ENCODE results near the gene CAPN3.

Gene CAPN3

DNA sequence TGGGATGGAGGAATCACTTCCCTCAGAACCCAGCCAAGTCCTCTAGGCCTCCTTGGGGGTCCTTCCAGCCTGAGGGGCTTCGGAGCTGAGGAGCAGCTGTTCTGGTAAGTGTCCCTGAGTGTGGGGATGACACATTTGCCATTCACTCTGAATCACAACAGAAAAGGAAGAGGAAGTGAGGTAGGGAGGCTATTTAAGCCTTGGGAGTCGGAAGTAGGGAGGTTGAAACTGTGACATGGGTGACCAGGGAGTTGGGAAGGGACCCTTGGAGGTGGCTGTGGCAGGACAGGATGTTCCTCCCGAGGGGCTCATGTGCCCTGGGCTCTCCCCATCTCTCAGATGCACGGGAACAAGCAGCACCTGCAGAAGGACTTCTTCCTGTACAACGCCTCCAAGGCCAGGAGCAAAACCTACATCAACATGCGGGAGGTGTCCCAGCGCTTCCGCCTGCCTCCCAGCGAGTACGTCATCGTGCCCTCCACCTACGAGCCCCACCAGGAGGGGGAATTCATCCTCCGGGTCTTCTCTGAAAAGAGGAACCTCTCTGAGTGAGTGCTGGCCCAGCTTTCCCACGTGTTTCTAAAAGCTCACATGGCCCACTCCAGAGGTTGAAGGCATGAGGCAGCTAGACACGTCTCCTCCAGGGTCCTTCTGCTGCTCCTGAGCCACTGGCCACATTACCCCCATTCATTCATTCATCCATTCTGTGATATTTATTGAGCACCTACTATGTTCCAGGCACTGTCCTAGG lies 43.3 kb downstream of the CAPN3 start:
- H3K27me3 ChIP-seq (ENCODE audit: insufficient read depth, poor library complexity, severe bottlenecking), result no peaks in the 10 kb centered on the region
- TF ChIP-seq, protein P1, sequence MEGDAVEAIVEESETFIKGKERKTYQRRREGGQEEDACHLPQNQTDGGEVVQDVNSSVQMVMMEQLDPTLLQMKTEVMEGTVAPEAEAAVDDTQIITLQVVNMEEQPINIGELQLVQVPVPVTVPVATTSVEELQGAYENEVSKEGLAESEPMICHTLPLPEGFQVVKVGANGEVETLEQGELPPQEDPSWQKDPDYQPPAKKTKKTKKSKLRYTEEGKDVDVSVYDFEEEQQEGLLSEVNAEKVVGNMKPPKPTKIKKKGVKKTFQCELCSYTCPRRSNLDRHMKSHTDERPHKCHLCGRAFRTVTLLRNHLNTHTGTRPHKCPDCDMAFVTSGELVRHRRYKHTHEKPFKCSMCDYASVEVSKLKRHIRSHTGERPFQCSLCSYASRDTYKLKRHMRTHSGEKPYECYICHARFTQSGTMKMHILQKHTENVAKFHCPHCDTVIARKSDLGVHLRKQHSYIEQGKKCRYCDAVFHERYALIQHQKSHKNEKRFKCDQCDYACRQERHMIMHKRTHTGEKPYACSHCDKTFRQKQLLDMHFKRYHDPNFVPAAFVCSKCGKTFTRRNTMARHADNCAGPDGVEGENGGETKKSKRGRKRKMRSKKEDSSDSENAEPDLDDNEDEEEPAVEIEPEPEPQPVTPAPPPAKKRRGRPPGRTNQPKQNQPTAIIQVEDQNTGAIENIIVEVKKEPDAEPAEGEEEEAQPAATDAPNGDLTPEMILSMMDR (IDR thresholded peaks at IDR 0.05; ENCODE audit: poor library complexity, severe bottlenecking), result no peak

DNA sequence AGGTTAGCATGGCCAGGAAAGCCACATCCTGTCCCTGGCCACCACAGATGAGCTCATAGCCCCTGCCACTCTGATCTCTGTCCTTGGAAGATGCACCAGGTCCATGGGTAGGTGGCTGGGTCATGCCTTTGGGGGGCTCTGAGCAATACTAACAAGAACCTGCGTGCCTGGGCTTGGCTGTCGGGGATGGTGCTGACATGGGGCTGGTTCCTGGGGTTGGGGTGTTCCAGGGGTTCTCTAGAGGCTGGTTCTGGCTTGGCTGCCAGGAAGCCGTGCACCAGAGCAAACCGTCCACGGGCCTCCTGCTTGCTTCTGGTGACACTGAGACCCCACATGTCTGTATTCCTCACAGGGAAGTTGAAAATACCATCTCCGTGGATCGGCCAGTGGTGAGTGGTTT lies 44.1 kb downstream of the CAPN3 start:
- peak; percentile 61 for DNase-seq (ENCODE audit: low spot score)
- no peak overlapping the region for H3K4me3 ChIP-seq (ENCODE audit: severe bottlenecking)
- H3K27ac ChIP-seq (ENCODE audit: poor library complexity, severe bottlenecking), result no peak overlapping the region

More for the DNA sequence above, 43.3 kb downstream of the CAPN3 start:
- Histone ChIP-seq H3K36me3 (ENCODE audit: low read depth) (no peaks in the 10 kb centered on the region), H3K4me3 (ENCODE audit: severe bottlenecking) (no peak overlapping the region), H3K27ac (ENCODE audit: poor library complexity, severe bottlenecking) (no peak overlapping the region), H3K9me3 (ENCODE audit: severe bottlenecking) (no peaks in the 10 kb centered on the region), H3K4me1 (ENCODE audit: insufficient read depth, poor library complexity, severe bottlenecking) (no peaks in the 10 kb centered on the region)
- DNase-seq (ENCODE audit: low spot score) (no peak), ATAC-seq (ENCODE audit: low read depth) (no peak)

DNA sequence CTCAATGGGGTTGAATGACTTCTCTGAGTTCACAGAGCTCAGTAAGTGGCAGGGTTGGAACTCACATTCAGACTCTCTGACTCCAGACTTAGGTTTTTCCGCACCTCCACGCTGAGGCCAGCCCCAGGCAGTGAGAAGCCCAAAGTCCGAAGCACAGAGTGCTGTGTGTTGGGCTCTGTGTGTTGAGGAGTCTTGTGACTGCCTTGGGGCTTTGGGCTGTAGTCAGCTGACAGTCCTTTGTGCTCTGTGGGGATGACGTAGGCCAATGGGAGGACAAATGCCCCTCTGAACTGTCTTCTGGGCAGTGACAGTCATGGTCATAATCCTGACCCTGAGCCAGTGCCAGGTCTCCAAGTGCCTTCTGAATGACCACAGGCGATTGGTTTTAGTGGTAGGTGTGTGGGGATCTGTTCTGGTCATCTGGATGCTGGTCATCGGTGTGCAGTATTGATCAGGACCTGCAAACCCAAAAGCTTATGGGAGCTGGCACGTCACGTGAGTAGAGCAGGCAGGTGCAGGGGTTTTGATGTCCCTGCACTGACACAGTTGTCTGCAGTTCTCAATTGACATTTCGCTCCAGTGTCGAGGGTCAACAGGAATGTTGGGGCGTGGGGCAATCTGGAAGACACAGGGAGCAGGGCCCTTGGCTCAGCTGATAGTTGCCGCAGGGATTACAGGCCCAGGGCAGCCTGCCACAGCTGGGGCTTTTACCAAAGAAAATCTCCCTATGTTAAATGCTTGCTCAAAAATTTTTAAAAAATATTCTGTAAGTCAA lies 45.3 kb downstream of the CAPN3 start:
- H3K27ac ChIP-seq (ENCODE audit: poor library complexity, severe bottlenecking), result no peak overlapping the region
- TF ChIP-seq, protein P1 (IDR thresholded peaks at IDR 0.05; ENCODE audit: poor library complexity, severe bottlenecking), result no peak
- H3K9me3 ChIP-seq (ENCODE audit: severe bottlenecking), result no peaks in the 10 kb centered on the region
- ATAC-seq (ENCODE audit: low read depth) (no peak), DNase-seq (ENCODE audit: low spot score) (no peak)
- no peaks in the 10 kb centered on the region for H3K4me1 ChIP-seq (ENCODE audit: insufficient read depth, poor library complexity, severe bottlenecking)
- H3K4me3 ChIP-seq (ENCODE audit: severe bottlenecking), result no peak overlapping the region
- H3K27me3 ChIP-seq (ENCODE audit: insufficient read depth, poor library complexity, severe bottlenecking), result no peaks in the 10 kb centered on the region
- H3K36me3 ChIP-seq (ENCODE audit: low read depth), result no peaks in the 10 kb centered on the region

More for the DNA sequence above, 44.1 kb downstream of the CAPN3 start:
- Histone ChIP-seq H3K9me3 (ENCODE audit: severe bottlenecking) (no peaks in the 10 kb centered on the region), H3K36me3 (ENCODE audit: low read depth) (no peaks in the 10 kb centered on the region), H3K4me1 (ENCODE audit: insufficient read depth, poor library complexity, severe bottlenecking) (no peaks in the 10 kb centered on the region), H3K27me3 (ENCODE audit: insufficient read depth, poor library complexity, severe bottlenecking) (no peaks in the 10 kb centered on the region)
- no peak for ATAC-seq (ENCODE audit: low read depth)
- TF ChIP-seq, protein P1 (IDR thresholded peaks at IDR 0.05; ENCODE audit: poor library complexity, severe bottlenecking), result no peak

DNA sequence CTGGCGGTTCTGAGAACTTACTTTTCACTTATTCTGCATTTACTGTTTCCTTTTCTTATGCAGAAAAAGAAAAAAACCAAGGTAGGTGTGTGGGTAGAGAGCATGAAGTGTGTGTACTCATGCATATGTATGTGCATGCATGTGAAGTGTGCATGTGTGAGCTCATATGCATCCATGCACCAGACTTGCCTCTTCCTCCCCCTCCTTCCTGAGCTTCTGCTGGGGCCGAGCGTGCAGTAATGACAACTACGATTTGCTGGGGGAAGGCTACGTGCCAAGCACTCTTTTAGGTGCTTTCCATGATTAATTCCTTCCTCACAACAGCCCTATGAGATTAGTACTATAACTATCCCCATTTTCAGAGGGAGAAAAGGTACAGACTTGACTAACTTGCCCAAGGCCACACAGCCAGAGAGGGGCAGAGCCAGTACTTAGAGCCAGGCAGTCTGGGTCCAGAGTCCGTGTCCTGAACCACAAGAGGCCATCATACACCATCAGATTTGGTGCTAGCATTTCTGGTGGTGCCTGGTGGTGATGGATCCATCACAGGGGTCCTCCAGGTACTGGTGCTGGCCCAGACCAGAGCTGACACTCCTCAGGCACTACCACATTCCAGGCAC lies 46.7 kb downstream of the CAPN3 start:
- no peaks in the 10 kb centered on the region for H3K9me3 ChIP-seq (ENCODE audit: severe bottlenecking)
- no peak overlapping the region for H3K4me3 ChIP-seq (ENCODE audit: severe bottlenecking)
- DNase-seq (ENCODE audit: low spot score) (no peak), ATAC-seq (ENCODE audit: low read depth) (no peak)
- TF ChIP-seq, protein P1 (IDR thresholded peaks at IDR 0.05; ENCODE audit: poor library complexity, severe bottlenecking), result no peak
- no peaks in the 10 kb centered on the region for H3K4me1 ChIP-seq (ENCODE audit: insufficient read depth, poor library complexity, severe bottlenecking)
- no peak overlapping the region for H3K27ac ChIP-seq (ENCODE audit: poor library complexity, severe bottlenecking)
- no peaks in the 10 kb centered on the region for H3K36me3 ChIP-seq (ENCODE audit: low read depth)
- H3K27me3 ChIP-seq (ENCODE audit: insufficient read depth, poor library complexity, severe bottlenecking), result no peaks in the 10 kb centered on the region
